Prostate gland (tissue), 2 donors: ENCODE results near the gene TKT.

Source experiments
- CTCF ChIP-seq, 4 experiments: fragments of 200-600 bp in 2 of 4; fragments of 450-650 bp in 2 of 4; sonication (generic) in 2 of 4; IDR thresholded peaks; 1 replicate in 3 of 4; 2 replicates in 1 of 4; pipeline ENCODE4 v1.5.1; 2016 to 2019; ENCODE audit warnings: antibody characterized with exemption in 4 of 4, mild to moderate bottlenecking in 2 of 4, moderate library complexity in 2 of 4
- POLR2A ChIP-seq: fragments of 450-650 bp; IDR thresholded peaks from one replicate; pipeline ENCODE4 v1.6.1; 2016; ENCODE audit warnings: antibody characterized with exemption, mild to moderate bottlenecking
- POLR2AphosphoS5 ChIP-seq: sonication (generic); formaldehyde crosslinking; IDR thresholded peaks from one replicate; pipeline ENCODE4 v1.6.1; 2017; ENCODE audit warnings: antibody characterized with exemption

GRCh38 chr3:53295410-53295809 lies 39.6 kb upstream of the TKT start:
- TF ChIP-seq POLR2A (no peak), CTCF (IDR thresholded peaks at IDR 0.05) (no peak), POLR2AphosphoS5 (no peak)
